Fibroblast of pulmonary artery (primary cell): ENCODE data around the gene TTC28.
"Not testable (repeated sequence)": the region's sequence is repeated elsewhere in the genome, so short reads cannot be mapped to it uniquely, and the experiment has no call there.

Source experiments
- DNase-seq: peaks from one replicate; pipeline ENCODE4 v3.0.0-alpha.2; 2010; ENCODE audit warnings: low read depth
- H3K4me3 ChIP-seq: replicated peaks from 2 replicates; pipeline ENCODE4 v1.5.1; 2011; ENCODE audit warnings: low read depth, mild to moderate bottlenecking, control low read depth, low read length, moderate library complexity
- TF ChIP-seq, protein P1 (sequence below): IDR thresholded peaks from 2 replicates; pipeline ENCODE4 v1.5.1; 2011; ENCODE audit warnings: mild to moderate bottlenecking, control low read depth, low read length, inconsistent platforms; ENCODE audit errors: missing control alignments

TTC28 gene

GRCh38 chr22:28505416-28506149 lies 174.1 kb downstream of the TTC28 start:
- DNase-seq = no peak
- H3K4me3 ChIP-seq = no peak overlapping the region
- TF ChIP-seq, protein P1, sequence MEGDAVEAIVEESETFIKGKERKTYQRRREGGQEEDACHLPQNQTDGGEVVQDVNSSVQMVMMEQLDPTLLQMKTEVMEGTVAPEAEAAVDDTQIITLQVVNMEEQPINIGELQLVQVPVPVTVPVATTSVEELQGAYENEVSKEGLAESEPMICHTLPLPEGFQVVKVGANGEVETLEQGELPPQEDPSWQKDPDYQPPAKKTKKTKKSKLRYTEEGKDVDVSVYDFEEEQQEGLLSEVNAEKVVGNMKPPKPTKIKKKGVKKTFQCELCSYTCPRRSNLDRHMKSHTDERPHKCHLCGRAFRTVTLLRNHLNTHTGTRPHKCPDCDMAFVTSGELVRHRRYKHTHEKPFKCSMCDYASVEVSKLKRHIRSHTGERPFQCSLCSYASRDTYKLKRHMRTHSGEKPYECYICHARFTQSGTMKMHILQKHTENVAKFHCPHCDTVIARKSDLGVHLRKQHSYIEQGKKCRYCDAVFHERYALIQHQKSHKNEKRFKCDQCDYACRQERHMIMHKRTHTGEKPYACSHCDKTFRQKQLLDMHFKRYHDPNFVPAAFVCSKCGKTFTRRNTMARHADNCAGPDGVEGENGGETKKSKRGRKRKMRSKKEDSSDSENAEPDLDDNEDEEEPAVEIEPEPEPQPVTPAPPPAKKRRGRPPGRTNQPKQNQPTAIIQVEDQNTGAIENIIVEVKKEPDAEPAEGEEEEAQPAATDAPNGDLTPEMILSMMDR = no peak

GRCh38 chr22:28500006-28500405 lies 179.6 kb downstream of the TTC28 start:
- DNase-seq = no peak
- no peak overlapping the region for H3K4me3 ChIP-seq
- TF ChIP-seq, protein P1 = no peak

DNA sequence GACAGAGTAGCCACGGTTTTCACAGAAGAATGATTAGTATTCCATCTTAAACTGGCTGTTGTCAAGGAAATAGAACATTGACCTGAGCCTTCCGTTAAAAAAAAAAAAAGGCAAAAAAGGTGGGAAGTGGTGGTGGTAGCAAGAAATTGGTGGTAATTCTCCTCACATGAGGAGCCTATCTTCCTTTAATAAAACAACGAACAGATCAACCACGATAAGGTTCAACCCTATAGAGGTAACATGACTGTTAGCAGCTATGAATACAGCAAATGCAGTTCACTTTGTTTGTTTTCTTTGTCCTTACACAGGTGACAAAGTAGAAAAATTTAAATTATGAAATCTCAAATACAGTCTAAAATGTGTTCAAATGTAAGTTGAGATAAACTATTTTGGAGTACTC lies 181.6 kb downstream of the TTC28 start:
- TF ChIP-seq, protein P1 = no peak
- H3K4me3 ChIP-seq = no peak overlapping the region
- no peak for DNase-seq

DNA sequence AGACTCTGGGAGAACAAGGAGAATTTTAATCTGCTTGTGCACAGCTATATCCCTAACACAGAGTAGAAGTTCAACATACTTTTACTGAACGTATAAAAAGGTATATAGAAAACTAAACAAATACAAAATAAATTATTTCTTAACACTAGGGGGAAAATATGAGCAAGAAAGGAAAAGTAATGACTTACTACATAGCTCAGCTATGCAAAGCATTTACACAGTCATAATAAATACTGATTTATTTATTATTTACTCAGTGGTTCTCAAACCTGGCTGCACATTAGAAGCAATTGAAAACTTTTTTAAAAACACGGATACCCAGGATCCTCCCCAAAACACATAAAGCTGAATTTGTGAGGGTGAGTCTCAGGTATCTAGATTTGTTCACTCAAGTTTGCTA lies 182.5 kb downstream of the TTC28 start:
- peak; percentile 8 for DNase-seq
- TF ChIP-seq, protein P1 = no peak
- H3K4me3 ChIP-seq = no peak overlapping the region

GRCh38 chr22:28491289-28491688 lies 188.4 kb downstream of the TTC28 start:
- H3K4me3 ChIP-seq = not testable (repeated sequence)

GRCh38 chr22:28488825-28489224 lies 190.8 kb downstream of the TTC28 start:
- TF ChIP-seq, protein P1 = no peak
- no peak for DNase-seq
- no peak overlapping the region for H3K4me3 ChIP-seq

More at GRCh38 chr22:28491289-28491688, 188.4 kb downstream of the TTC28 start:
- not testable (repeated sequence) for DNase-seq

- no peak overlapping the region for H3K4me3 ChIP-seq
- no peak for DNase-seq
- TF ChIP-seq, protein P1 = no peak
Measured at GRCh38 chr22:28484662-28485061, 195.0 kb downstream of the TTC28 start.
